Uterus (tissue), 2 donors: Measurements from ENCODE around the gene ZG16.

Experiments used
- POLR2A ChIP-seq, 2 donors: fragments of 450-650 bp; IDR thresholded peaks; one replicate each; pipeline ENCODE4 v1.6.1; 2016; ENCODE audit warnings: antibody characterized with exemption in 2 of 2, mild to moderate bottlenecking in 1 of 2, moderate library complexity in 1 of 2
- TF ChIP-seq, protein P1 (sequence below), 4 experiments: fragments of 200-600 bp in 2 of 4; fragments of 450-650 bp in 2 of 4; sonication (generic) in 2 of 4; IDR thresholded peaks; one replicate each; pipeline ENCODE4 v1.5.1; 2016 to 2019; ENCODE audit warnings: antibody characterized with exemption in 4 of 4, mild to moderate bottlenecking in 2 of 4, moderate library complexity in 1 of 4

DNA sequence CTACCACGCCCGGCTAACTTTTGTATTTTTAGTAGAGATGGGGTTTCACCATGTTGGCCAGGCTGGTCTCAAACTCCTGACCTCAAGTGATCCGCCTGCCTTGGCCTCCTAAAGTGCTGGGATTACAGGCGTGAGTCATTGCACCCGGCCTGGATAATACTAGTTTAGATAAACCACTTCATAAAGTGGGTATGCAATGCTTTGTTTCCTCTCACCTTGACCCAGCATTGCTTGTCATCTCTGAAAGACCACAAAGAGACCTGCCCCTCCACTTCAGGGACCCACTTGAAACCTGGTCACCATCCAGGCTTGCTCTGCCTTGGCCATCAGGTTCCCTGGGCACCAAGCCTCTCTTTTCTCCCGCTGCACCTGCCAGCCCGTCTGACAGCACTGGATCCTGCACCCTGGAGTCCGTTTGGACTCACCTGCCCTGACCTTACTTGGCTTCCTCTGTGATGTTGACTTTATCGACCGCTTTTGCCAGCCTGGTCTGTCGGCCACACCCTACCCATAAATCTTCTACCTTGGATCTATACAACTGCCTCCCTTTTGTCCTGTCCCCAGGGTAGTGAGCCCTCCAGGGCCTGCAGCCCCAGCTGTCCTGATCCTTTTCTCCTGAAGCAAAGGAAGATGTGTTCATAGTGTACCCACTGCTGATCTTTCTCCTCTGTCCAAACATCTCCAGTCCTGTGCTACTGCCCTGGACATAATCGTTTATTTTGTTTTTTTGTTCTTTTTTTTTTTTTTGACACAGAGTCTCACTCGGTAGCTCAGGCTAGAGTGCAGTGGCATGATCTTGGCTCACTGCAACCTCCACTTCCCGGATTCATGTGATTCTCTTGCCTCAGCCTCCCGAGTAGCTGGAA is 12.7 kb upstream of the ZG16 start:
- TF ChIP-seq, protein P1, sequence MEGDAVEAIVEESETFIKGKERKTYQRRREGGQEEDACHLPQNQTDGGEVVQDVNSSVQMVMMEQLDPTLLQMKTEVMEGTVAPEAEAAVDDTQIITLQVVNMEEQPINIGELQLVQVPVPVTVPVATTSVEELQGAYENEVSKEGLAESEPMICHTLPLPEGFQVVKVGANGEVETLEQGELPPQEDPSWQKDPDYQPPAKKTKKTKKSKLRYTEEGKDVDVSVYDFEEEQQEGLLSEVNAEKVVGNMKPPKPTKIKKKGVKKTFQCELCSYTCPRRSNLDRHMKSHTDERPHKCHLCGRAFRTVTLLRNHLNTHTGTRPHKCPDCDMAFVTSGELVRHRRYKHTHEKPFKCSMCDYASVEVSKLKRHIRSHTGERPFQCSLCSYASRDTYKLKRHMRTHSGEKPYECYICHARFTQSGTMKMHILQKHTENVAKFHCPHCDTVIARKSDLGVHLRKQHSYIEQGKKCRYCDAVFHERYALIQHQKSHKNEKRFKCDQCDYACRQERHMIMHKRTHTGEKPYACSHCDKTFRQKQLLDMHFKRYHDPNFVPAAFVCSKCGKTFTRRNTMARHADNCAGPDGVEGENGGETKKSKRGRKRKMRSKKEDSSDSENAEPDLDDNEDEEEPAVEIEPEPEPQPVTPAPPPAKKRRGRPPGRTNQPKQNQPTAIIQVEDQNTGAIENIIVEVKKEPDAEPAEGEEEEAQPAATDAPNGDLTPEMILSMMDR (IDR thresholded peaks at IDR 0.05): no peak
- TF ChIP-seq POLR2A (IDR thresholded peaks at IDR 0.05): no peak
